NCI-H187 (cell line): ENCODE results near the gene BMPR2.

Experiments
- DNase-seq, 2 experiments: peaks; one replicate each; lab custom pipeline; 2025; lab: John Stamatoyannopoulos, UW

BMPR2 gene

GRCh38 chr2:202599911-202600310, 223.8 kb downstream of the BMPR2 start:
- DNase-seq = no peak

- DNase-seq = no peak
These were observed 228.6 kb downstream of the BMPR2 start for GRCh38 chr2:202604699-202605098.

GRCh38 chr2:202605174-202605573, 229.0 kb downstream of the BMPR2 start:
- no peak for DNase-seq

GRCh38 chr2:202608142-202608852, 232.2 kb downstream of the BMPR2 start:
- DNase-seq = no peak

- DNase-seq = no peak
These were observed 233.4 kb downstream of the BMPR2 start for GRCh38 chr2:202609381-202610145.

- no peak for DNase-seq
These were observed 234.3 kb downstream of the BMPR2 start for GRCh38 chr2:202610380-202610779.

GRCh38 chr2:202612145-202612544, 236.0 kb downstream of the BMPR2 start:
- DNase-seq = no peak

GRCh38 chr2:202613479-202613878, 237.4 kb downstream of the BMPR2 start:
- no peak for DNase-seq
